GM18907 (cell line): Measurements from ENCODE around the gene SPOCK2.
A peak's percentile ranks its signal among the peaks of the same experiment; 100 is the strongest.

Source experiments
- ATAC-seq: cut with Tn5 transposase; IDR thresholded peaks from one replicate; pipeline ENCODE4 v1.9.1; 2021; ENCODE audit warnings: mild to moderate bottlenecking, moderate library complexity; ENCODE audit not compliant: unreplicated experiment

SPOCK2 gene

DNA sequence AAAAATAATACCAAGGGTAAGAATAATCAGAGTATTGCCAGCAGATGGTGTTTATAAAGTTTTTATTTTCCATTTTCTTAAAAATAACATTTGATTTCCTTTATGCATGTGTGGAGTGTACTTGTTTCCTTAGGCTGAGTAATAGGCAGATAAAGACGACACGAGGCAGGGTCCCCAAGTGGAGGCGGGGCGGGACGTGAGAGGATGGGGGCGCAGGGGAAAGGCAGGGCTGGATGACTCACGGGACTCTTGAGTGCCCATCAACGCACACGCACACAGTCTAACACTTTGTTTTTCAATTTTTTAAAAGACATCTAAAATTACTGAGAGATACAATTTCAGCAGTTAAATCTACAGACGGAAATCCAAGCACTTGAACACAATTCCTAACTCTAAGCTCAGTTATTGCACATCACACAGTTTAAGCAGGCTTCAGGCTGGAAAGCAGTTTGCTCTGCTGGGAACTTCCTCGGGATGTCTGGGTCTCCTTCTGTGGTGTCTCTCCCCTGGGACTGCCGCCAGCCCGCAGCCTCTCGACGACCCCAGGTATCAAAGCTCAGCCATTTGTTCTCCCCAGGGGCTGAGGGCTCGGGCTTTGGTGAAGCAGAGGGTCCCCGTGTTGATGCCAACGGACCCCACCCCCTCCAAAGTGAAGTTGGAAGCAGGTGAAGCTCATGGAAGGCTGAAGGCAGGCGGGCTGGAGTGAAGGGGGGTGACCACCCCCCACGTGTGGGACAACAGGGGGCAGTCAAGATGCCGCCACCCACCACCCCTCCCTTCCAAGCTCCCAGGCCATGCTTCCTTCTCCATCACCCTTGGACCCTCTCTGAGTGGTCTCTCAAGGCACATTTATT is 29.1 kb downstream of the SPOCK2 start:
- ATAC-seq, result no peak

DNA sequence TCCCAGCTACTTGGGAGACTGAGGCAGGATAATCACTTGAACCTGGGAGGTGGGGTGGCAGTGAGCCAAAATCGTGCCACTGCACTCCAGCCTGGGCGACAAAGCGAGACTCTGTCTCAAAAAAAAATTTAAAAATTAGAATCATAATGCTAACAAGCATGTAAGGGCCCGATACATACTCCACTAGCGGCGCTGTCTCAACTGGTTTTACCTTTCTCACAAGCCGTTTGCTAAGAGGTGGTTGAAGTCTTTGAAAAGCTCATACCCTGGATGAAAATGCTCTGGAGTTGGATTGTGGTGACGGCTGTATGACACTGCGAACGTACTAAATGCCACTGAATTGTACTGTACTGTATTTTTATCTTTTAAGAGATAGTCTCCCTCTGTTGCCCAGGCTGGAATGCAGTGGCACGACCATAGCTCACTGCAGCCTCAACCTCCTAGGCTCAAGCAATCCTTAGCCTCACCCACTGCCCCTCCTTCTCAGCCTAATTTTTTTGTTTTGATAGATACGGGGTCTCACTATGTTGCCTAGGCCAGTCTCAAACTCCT is 29.9 kb downstream of the SPOCK2 start:
- ATAC-seq, result no peak

DNA sequence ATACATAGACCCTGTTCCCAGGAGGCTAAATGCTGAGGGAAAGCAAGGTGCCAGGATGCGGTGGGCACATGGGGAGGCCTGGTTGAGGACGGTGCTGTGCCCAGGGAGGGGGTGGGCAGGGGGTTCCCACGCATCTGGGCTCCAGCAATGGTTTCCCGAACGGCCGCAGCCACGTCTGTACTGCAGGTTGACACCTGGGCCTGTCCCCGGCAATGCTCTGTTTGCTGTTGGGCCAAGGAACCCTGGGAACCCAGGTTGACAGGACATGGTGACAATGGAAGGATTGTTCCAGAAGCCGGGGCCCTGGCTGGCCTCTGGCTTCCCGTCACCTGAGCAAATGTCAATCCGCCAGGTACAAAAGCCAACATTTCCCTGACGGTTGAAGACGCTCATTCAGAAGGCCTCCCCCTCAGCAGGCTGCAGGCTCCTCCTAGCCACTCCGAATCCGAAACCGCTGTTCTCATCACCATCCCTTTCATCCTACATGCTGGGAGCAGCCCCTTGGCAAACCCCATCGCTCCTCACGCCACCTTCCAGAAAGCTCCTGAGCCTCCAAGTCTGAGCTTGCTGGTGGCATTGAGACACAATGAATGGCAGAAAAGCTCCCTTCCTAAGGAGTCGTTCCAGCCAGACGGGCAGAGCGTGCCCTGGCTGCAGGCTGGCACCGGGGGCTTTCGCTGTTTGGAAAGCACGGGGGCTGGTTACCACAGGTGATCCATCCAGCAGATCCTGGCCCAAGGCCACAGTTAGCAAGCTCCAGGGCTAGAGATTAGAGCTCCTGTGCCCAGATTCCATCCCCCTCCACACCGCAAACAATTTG is 31.2 kb downstream of the SPOCK2 start:
- ATAC-seq, result no peak

DNA sequence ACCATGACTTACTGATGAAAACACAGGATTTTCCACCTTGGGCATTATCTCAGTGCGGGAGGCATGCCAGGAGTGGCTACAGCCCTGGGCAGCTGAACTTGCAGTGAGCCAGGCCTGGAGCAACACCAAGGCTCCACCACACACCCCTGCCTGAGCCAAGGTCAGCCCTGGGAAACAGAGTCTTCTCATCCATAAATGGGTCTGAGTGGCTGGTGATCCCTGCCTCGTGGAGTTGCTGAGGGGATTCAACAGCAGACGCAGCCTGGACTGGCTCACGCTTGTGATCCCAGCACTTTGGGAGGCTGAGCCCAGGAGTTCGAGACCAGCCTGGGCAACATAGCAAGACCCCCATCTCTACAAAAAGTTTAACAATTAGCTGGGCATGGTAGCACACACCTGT is 32.2 kb downstream of the SPOCK2 start:
- ATAC-seq, result no peak

- no peak for ATAC-seq
These were observed 34.7 kb downstream of the SPOCK2 start for GRCh38 chr10:72053690-72054089.

DNA sequence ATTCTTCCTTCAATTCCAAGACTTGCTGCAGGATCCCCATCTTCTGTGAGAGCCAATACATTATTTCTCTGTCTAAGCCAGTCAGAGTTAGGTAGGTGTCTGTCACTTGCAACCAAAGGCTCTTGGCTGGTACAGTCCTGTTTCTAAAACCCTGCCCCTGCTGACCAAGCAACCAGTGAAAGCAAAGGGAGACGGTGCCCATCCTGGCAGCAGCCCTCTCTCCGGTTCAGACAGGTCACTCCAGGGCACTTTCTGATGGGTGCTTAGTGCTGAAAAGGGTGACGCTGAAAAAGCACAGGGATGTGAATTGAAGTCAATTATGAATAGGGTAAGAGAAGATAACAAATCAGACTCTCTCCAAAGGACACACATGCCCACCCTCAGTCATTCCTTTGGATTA is 37.5 kb downstream of the SPOCK2 start:
- ATAC-seq, result no peak

GRCh38 chr10:72049969-72050781 is 38.2 kb downstream of the SPOCK2 start:
- no peak for ATAC-seq

DNA sequence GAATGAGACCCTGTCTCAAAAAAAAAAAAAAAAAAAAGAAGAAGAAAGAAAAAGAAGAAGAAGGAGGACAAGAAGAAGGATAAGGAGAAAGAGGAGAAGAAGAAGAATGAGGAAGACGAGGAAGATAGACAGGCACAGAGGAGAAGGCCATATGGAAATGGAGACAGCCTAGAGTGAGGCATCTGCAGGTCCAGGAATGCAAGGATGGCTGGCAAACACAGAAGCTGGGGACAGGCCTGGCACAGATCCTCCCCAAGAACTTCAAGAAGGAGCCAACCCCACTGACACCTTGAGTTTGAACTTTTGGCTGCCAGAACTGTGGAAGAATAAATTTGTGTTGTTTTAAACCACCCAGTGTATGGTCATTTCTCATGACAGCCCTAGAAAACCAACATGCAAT is 38.9 kb downstream of the SPOCK2 start:
- no peak for ATAC-seq

DNA sequence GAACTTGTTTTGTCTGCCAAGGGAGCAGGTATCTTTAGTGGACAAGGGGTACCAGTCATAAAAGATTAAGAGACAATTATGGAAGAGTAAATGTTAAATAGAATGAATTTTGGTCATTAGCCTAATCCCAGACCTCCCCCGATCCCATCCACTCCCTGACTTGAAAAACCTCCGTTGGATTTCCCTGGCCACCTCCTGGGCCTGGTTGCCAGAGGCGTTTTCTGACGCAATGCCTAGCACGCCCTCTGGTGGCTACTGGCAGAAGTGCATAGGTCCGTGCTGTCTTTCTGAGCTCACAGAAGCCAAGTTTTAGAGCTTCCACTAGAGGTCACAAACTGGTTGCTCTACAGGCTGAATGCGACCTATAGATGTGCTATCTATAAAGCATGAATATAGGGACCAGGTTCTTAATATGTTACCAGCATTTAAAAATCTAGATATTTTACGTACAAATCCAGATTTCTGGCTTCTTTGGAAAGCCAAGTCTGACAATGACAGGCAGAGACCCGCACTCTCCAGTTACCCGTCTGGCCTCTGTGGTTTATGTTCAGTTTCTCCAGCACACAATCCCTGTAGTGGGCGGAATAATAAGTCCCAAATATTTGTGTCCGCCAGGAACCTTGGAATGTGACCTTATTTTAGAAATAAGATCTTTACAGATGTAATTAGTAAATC is 39.8 kb downstream of the SPOCK2 start:
- peak; percentile 76 for ATAC-seq

DNA sequence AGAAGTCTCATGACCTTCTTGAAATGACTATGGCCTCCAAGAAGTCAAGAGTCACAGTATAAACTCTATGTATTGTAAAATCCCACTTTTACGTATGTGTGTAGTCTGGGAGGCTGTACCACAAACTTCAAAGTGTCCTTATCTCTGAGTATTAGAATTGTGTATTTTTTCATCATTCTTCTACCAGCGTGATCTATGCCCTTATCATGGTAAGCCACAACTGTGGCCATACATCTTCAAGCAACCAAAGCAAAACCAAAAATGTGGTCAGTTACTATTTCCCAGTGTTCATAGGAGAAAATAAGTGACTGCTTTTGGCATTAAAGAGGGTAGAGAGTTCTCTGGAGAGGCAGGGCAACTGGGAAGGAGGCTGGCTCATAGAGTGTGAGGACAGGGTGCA is 42.8 kb downstream of the SPOCK2 start:
- no peak for ATAC-seq

- no peak for ATAC-seq
These were observed 43.8 kb downstream of the SPOCK2 start for GRCh38 chr10:72044417-72045041.

GRCh38 chr10:72043016-72043834 is 45.1 kb downstream of the SPOCK2 start:
- ATAC-seq, result no peak

DNA sequence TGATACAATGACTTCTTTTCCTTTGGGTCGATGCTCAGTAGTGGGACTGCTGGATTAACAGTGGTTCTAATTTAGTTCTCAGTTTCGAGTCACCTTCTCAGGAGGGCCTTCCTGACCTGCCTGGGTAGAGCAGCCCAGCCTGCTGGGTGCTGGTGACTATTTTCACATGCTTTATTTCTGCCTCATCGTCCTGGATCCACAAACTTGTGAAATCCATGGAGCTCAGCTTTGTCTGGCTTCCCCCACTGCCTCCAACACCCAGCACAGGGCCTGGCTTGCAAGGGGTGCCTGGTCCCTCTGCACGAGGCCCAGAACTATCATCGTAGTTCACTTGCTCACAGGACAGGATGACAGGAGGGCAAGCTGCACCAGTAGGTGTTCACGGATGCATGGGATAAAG is 46.9 kb downstream of the SPOCK2 start:
- ATAC-seq, result no peak

- ATAC-seq, result no peak
These were observed 49.0 kb downstream of the SPOCK2 start for GRCh38 chr10:72039377-72039776.

- ATAC-seq, result no peak
These were observed 49.8 kb downstream of the SPOCK2 start for GRCh38 chr10:72038458-72039001.

- no peak for ATAC-seq
These were observed 50.5 kb downstream of the SPOCK2 start for GRCh38 chr10:72037811-72038210.

GRCh38 chr10:72037266-72037665 is 51.1 kb downstream of the SPOCK2 start:
- ATAC-seq, result no peak

DNA sequence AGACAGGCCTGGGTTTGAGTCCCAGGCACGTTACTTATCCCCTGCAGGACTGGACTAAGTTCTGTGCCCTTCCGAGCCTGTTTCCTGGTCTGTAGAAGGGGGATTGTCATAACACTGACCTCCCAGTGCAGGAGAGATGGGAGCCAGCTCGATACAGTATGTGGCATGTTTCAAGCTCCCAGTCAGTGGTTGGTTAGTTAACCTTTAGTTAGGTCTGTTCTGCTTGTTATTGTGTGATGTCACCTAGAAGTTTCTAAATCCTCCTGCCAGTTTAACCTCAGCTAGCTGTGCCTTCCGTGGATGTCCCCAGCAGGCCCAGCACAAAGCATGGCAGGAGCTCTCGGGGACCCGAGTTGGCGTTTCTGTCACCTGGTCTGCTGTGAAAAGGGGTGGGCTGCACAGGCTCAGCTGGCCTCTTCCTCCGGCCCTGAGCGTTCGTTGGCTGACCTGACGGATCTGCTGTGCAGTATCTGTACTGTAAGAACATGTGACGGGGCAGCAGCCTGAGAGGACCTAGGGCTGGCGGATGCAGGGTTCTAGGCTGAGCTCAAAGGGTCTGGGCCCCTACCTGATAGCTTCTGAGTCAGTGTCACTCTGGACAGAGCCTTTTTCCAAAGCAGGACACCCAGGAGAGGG is 53.0 kb downstream of the SPOCK2 start:
- ATAC-seq, result no peak
